CD4-positive, alpha-beta T cell treated with Interleukin-4 for 4 hours (primary cell): ENCODE data around the gene DNAJC18.
A peak's percentile ranks its signal among the peaks of the same experiment; 100 is the strongest.
"Not testable (repeated sequence)": the region's sequence is repeated elsewhere in the genome, so short reads cannot be mapped to it uniquely, and the experiment has no call there.

Experiments
- DNase-seq: peaks from one replicate; pipeline ENCODE4 v3.0.0-alpha.2; 2020

The DNAJC18 gene

DNA sequence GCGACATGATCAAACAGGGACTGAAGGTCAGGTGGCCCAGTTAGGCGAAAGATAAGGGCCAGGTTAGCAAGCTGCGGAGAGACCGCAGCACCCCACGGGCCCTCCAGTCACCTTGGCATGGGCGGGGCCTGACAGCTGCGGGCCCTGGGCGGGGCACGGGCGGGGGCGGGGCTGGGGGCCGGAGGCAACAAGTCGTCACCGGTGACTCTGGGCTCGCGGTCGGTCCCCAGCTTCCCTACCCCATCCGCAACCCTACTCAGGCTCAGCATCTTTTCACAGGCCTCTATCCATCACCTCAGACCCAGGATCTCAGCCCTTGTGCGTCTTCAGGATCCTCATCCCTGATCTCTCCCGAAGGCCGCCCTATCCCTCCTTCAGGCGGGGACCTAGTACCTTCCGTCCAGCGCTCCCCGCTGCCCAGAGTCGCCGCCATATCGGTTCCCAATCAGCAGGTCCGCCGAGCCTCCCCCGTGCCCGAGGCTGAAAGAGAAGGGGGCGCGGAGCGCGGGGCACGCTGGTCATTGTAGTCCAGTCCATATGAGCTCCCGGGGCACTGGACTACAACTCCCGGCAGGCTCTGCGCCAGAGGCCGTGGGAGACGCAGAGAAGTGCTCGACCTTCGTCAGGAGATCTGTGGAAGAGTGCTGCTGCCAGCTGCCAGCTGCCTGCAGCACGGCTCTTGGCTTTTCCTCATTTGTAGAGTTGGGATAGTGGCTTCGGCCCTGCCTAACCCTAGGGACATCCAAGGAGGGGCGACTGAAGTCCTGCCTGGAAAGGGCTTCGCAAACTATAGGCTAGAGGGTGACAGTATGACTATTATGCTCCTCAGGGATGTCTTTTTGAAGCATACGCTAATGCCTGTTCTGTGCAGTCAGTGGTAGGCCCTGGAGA, at the start of gene DNAJC18:
TSS of gene DNAJC18 (minus strand) at position 513 of the 891 bp plus-strand sequence. CDS start at position 433, 80 bp downstream.
- DNase-seq, result peak; percentile 87

DNA sequence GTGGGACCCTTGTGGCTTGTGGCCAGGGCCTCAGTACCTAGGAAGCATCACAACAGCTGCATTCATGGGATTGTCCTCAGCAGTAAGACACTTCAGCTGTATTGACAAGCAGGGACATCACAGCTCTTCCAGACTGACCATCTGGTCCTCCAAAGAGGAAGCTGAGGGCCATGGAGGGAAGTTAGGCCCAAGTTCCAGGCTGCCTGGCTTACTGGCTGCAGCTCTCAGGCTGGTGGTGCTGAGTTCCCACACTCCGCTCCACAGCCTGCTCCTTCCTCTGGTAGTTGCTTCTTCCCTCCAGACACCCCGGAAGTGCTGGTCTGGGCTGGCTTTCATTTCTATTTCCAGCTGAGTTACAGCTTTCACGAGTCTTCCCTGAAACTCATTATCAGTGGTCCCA, 48.9 kb upstream of the DNAJC18 start:
- DNase-seq, result no peak

DNA sequence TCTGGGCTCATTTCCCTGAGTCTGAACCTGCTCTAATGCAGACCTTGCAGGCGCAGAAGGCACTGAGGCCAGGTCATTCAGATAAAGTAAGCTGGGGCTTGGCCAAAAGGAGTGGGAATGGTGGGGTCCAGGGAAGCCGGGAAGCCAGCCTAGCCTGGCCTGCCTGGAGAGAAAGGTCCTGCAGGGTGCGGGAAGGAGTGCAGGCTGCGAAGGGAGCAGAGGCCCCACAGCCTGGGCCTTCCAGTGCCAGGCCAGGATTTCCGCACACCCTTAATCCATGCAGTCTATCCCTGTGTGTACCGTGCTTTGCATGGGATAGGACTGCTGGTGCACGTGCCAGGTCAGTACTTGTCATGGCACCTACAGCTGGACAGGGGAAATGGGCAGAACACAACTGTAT, 46.9 kb upstream of the DNAJC18 start:
- DNase-seq, result no peak

DNA sequence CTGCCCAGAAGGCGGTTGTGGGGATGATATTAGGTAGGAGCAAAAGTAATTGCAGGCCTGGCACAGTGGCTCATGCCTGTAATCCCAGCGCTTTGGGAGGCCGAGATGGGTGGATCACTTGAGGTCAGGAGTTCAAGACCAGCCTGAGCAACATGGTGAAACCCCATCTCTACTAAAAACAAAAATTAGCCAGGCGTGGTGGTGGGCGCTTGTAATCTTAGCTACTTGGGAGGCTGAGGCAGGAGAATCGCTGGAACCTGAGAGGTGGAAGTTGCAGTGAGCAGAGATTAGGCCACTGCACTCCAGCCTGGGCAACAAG, 43.5 kb upstream of the DNAJC18 start:
- not testable (repeated sequence) for DNase-seq

DNA sequence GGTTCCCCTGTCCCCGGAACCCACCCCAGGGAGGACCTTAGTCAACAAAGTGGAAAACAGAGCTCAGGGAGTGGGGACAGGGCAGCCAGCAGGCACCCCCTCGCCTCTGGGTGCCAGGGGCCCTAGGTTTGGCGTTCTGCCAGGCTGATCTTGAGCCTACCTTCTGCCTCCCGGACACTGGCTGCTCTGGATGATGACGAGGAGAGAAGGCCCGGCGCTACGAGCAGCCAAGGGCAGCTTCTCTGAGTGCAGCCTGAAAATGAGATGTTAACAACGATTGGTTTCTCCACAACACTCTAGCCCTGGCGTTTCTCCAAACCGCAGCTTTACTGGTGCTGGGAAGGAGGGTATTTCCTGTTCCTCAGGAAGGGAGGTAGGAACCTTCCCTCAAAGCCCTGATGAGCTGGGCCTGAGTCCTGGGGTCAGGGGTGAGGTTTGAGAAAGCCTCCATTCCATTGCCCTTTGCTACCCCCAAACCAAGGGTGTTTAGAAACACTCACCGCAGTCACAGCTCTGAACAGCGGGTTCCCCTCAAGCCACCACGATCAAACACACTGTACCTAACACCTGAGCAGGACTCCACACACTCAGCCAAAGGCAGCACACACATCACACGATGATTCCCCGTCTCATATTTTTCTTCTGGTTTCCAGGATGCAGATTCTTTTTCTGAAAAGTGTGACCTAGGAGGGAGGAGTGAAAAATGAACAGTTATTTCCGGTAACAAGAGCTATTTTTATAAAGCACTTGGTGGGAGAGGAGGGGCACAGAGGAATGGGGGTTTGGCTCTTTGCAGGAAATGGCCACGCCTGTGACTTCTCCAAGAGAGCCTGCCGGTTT, 42.9 kb upstream of the DNAJC18 start, which contains the start of gene STING1:
TSS of gene STING1 (minus strand) at position 709 of the 840 bp plus-strand sequence. CDS start 1,054 bp downstream, outside the sequence.
- DNase-seq, result peak; percentile 70

DNA sequence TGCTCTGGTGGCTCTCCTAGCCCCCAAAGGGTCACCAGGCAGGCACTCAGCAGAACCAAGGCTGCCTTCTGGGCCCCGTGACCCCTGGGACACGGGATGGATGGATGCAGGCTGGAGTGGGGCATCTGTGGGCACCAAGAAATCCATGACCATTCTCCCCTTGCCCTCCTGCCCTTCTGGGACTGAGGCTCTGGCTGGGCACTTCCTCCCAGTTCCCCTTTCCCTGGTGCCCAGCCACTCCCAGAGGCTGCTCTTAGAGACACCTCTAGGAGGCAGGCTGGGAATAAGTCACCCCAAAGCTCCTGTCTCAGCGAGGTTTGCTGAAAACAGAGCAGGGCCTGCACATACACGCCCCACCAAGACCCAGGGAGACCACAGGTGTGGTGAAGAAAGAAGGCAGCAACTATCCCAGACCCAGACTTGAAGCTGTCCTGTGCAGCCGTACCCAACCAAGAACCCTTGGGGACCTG, 42.3 kb upstream of the DNAJC18 start:
- peak; percentile 32 for DNase-seq

DNA sequence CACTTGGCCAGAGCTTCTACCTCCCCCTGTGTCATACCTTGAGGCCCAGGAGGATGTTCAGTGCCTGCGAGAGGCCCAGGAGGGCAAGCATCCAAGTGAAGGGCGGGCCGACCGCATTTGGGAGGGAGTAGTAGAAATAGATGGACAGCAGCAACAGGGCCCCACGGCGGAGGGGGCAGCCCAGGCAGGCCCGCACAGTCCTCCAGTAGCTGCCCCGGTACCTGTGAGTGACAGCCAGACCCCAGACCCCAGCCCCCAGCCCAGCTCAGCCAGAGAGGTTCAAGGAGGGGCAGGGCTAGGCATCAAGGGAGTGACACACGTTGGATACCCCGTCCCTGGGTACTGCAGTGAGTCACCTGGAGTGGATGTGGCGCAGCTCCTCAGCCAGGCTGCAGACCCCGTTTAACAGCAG, 41.8 kb upstream of the DNAJC18 start:
- DNase-seq, result peak; percentile 52

DNA sequence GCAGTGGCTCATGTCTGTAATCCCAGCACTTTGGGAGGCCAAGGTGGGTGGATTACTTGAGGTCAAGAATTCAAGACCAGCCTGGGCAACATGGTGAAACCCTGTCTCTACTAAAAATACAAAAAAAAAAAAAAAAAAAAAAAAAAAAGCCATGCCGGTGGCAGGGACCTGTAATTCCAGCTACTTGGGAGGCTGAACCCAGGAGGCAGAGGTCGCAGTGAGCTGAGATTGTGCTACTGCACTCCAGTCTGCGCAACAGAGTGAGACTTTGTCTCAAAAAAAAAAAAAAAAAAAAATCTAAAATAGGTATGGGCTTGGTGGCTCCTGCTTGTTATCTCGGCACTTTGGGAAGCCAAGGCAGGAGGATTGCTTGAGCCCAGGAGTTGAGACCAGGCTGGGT, 40.4 kb upstream of the DNAJC18 start:
- DNase-seq, result not testable (repeated sequence)

DNA sequence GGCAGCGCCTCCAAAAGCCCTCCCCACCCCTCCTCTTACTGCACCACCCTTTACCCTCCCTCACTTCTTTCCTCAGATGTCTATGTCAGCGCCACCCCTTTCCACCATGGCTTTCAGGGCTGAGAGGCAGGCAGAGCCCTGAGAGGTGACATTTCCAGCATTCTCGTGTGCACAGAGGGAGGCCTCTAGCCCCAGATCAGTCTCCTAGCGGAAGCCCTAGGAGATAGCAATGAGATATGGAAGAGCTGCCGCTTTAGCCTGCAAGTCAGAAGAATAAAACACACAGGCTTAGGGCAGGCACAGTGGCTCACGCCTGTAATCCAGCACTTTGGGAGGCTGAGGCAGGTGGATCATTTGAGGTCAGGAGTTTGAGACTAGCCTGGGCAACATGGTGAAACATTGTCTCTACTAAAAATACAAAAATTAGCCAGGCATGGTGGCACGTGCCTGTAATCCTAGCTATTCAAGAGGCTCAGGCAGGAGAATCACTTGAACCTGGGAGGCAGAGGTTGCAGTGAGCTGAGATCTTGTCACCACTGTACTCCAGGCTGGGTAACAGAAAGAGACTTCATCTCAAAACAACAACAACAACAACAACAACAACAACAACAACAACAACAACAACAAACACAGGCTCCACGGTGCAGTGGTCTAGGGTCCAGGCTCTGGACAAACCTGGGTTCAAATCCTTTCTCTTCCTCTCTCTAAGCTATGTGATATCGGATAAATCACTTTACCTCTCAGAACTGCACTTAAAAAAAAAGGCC, 39.5 kb upstream of the DNAJC18 start:
- not testable (repeated sequence) for DNase-seq

DNA sequence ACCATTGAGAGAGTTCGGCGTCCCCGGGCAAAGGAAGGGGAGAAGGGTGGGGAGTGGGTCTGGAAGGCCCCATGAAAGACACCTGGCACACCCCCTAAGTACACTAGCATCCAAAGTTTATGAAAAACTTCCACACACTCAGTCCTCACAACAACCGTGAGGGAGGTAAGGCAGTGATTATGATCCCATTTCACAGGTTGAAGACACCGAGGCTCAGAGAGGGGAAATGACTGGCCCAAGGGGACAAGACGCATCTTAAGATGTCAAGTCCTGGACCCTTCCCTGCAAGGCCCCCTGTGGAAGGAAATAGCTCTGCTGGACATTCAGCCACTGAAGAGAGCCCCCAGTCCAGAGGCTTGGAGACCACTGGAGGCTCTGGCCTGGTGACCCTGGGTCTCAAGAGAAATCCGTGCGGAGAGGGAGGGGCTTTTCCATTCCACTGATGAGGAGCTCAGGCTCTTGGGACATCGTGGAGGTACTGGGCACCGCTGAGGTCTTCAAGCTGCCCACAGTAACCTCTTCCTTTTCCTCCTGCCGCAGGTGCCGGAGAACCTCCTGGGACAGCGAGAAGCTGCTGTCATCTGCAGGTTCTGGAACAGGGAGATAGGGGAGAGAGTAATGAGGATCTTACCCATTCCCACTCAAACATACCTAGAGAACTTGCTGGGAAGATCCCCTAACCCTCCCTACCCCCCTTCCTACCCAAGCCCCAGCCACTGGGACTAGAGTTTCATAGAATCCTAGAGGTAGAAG, 36.7 kb upstream of the DNAJC18 start:
- no peak for DNase-seq

DNA sequence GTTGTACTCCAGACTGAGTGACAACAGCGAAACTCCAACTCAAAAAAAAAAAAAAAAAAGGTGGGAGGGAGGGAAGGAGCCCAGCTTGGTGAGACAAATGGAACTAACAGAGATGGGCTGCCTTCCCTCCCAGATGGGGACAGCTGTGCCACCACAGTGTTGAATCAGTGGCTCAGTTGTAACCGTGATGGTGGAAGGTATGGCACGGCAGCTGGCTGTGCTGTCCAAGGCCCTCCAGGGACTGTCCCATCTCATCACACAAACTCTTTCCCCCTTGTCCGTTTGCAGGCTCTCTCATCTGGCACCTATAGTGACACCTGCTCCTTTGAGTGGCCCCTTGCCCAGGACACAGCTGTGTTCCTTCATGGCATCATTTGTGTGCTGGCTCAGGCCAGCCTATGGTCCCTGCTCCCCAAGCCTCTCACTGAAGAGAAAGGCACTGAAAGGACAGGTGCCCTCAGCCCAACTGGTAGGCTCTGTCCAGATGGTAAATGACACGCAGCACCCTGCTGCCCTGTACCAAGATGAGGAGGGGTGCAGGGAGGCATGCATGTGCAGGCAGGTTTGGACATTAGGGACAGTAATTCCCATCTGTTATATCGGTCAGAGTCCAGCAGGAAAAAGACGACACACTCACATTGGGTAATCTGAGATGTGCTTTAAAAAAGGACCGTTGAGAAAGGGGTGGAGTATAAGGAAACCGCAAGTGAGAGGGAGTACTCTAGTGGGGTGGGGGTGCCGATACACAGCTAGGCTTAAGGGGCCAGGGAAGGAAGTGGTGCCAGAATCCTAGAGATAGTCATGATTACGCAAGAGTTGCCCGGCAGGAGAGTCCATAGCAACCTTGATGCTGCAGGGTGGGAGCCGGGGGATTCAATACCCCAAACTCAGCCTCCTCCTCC, 35.8 kb upstream of the DNAJC18 start:
- no peak for DNase-seq

DNA sequence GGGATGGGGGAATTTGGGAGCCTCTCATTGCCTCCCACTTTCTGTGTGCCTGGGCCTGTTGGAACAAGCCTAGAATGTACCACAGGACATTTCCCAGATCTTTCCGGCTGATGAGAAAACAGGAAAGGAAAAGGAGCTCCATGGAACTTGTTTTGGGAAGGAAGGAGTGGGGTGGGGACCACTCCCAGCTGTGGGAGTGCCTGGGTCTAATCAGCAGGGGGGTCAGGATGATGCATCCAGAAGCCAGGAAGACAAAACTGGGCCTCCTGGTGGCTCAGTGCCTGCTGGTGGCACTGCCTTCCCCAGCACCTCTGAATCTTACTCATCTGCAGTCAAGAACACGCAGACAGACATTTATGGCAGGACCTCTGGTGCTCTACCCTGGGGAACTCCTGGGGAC, 34.2 kb upstream of the DNAJC18 start:
- no peak for DNase-seq

DNA sequence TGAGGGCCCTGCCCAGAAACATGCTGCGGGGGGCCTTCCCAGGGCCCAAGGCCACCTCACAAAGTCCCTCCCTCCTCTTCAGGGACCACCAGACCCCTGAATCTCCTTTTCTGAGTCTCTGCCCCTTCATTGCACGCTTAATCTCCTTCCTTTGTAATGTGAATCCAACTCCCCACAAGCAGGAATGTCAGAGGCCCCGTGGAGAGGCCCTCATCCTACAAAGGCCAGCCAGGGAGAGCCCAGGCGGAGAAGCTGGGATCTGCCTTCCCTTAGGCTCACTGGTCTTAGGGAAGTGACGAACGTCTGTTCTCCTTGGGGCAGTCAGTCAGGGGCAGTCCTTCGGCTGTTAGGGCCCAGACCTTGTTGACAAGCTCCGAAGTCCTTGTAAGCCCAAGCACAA, 33.8 kb upstream of the DNAJC18 start:
- DNase-seq, result no peak

DNA sequence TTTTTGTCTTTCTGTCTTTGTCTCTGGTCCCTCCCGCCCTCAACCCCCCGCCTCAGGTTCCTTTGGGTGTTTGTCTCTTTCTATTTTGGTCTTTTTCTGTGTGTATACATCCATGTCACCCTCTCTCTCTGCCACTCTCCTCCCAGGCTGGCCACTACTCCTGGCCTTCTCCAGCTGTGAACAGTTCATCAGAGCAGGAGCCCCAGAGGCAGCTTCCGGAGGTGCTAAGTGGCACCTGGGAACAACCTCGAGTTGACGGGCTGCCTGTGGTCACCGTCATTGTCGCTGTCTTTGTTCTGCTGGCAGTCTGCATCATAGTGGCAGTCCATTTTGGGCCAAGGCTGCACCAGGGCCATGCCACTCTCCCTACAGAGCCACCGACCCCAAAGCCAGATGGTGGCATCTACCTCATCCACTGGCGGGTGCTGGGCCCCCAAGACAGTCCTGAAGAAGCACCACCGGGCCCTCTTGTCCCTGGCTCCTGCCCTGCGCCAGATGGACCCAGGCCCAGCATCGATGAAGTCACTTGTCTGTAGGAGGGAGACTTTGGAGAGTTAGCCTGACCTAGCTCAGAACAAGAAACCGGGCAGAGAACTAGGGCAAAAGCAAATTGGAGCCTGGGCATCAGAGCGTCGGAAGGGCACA, 33.2 kb upstream of the DNAJC18 start:
- no peak for DNase-seq

DNA sequence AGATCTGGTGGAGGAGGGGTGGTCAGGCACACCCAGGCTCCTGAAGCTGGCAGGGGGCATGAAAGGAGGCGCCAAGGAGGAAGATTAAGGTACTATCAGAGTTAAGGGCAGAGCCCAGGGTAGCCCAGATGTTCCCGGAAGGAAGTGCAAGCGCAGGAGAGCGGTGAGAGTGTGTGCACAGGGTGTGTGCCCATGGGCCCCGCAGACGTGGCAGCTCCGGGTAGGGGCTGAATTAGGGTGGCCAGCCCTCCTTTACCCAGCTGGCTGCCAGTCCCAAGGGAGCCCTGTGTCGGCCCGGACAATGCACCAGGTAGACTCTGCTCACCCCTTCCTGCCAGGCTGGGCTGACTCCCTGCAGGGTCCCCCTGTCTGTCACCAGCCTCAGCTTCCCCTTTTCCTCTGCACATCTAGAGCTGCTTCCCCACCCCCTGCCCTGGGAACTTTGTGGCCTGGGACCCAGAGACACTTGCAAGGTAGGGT, 31.5 kb upstream of the DNAJC18 start, which contains the start of gene SMIM33:
TSS of gene SMIM33 (plus strand) at position 184 of the 480 bp plus-strand sequence. CDS start at position 302, 118 bp downstream.
- peak; percentile 46 for DNase-seq

DNA sequence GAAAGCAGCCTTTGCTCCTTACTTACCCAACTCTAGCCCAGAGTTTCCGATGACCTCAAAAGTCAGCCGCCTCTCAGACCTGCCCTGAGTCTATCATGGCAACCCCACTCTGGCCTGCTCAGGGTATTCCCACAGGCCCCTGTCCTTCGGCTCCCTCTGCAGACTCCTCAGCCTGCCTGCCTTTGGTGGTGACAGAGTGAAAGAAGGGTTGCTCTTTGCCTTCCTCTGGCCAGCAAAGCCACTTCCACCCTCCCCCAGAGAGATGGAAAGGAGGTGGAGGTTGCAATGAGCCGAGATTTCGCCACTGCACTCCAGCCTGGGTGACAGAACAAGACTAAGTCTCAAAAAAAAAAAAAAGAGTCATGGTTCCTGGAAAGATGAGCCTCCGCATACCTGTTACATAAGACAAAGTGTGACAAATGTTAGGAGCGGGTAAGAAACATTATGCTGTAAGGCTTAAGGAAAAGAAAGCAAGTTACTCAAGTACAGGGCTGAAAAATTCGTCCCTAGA, 29.2 kb upstream of the DNAJC18 start:
- DNase-seq, result no peak

DNA sequence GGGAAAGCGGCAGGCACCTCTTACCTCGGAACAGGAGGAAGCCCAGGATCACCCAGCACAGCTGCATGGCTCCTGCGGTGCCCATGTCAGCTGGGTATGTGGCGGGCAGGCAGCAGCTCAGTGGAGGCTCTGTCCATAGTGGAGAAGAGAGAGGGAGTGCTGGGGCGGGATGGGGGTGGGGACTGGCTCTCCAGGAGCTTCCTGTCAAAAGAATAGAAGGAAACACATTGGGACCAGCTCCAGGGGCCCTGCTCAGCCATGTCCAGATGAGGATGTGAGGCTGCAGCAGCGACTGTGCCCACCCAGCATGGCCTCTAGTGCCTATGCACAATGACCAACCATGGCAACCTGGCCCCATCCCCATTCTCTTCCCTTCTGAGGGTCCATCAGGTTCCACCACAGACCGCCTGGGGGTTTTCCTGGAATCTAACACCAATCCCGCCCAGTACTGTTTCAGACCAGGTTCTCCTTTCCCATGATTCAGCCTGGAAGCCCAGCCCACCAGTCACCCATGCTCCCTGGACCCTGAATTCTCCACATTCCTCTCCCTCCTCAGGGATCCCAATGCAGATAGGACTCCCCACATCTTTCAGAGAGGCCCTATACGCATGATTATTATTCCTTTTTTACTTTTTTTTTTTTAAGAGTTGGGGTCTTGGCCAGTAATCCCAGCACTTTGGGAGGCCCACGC, 23.4 kb upstream of the DNAJC18 start, which contains the start of gene ECSCR:
TSS of gene ECSCR (minus strand) at position 158 of the 691 bp plus-strand sequence. CDS start at position 85, 73 bp downstream.
- DNase-seq, result no peak

DNA sequence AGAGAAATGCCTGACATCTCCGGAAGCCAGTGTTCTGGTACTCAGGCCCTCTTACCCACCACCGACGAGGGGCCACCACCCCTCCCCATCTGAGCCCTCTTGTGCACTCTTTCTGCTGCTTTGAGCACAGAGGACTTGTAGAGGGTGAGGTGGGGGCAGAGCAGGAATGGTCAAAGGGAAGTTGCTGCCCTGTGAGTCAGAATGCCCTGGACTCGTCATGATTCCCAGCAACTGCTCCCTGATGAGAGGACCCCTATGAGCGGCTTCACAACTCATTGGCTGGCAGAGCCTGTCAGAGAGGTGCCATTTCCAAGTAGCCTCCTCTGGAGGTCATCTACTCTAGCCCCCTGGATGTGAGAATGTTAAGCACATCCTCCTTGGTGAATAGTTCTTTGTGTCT, 22.4 kb upstream of the DNAJC18 start:
- no peak for DNase-seq

DNA sequence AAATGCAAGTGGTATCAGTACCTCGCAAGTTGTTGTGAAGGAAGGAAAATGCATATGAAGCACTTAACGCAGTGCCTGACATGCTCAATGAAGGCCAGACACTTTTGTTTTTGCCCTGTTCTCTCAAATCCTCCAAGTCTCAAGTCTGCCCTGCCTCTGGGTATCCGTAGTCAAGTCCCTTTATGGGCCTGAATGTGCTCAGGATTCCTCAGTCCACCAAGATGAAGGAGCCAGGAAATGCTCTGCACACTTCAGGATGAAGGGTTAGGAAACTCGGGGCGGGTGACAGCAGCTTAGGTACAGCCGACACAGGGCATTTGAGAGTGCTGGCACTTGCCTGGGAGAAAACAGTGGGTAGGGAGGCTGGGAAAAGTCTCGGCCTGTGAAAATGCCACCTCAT, 21.9 kb upstream of the DNAJC18 start:
- DNase-seq, result no peak
